ENCODE measurements around the gene PIPOX.

PIPOX gene

DNA sequence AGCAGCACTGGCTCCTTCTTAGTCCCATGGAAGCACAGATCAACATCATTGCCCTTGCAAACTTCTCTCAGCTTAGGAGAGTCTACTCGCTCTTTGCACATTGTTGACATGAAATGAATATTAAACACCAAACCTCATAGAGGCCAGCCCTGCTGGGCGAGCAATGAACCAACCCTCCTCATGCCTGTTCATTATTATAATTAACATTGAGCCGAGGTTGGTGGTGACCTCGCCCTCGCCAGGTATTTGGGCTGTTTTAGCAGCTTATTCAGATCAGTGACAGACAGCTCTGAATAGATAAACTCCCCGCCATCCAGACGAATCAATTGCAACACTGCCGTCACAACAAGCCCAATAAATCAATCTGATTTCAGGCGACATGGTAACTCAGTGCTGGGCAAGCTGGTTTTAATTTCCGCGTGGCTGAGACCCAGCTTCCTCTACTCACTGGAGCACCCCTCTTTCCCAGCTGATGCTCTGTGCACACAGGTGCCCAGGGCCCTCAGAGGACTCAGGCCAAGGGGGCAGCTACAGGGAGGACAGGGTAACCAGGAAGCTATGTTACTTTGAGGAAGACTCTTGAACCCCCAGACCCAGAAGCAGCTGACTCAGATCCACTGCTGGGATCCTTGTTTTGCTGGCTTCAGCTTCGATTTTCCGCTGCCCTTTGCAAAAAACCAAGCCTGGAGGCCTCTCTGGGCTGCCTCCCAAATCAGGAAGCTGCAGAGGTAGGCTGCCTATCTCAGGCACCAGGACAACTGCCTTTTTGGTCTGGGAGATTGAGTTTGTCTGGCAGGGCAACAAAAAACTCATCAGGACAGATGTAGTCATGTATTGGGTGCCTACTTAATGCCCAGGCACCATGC lies 26.4 kb upstream of the PIPOX start:
- Histone ChIP-seq H3K9me2 (replicated peaks; ENCODE audit: control insufficient read depth, low read length) (no peaks in the 10 kb centered on the region), H3K4me2 (ENCODE audit: low read length) (no peak overlapping the region), H3K4me3 (ENCODE audit: low read length) (no peak overlapping the region), H3K36me3 (ENCODE audit: control insufficient read depth, low read length) (no peaks in the 10 kb centered on the region), H3F3A (ENCODE audit: control insufficient read depth, insufficient read depth) (no peaks in the 10 kb centered on the region), H3K4me1 (ENCODE audit: control insufficient read depth, low read length) (peaks cover 16% of the 10 kb centered on the region), H3K79me2 (ENCODE audit: control insufficient read depth, low read length) (no peaks in the 10 kb centered on the region), H3K27ac (ENCODE audit: low read depth, low read length) (no peak overlapping the region), H3K27me3 (ENCODE audit: control insufficient read depth, low read length) (peaks cover 24% of the 10 kb centered on the region), H4K20me1 (ENCODE audit: control insufficient read depth, insufficient read depth, low read depth, low read length) (no peaks in the 10 kb centered on the region), H3K9me3 (ENCODE audit: control insufficient read depth, insufficient read depth, low read length) (no peaks in the 10 kb centered on the region)
- TF ChIP-seq, protein P1, sequence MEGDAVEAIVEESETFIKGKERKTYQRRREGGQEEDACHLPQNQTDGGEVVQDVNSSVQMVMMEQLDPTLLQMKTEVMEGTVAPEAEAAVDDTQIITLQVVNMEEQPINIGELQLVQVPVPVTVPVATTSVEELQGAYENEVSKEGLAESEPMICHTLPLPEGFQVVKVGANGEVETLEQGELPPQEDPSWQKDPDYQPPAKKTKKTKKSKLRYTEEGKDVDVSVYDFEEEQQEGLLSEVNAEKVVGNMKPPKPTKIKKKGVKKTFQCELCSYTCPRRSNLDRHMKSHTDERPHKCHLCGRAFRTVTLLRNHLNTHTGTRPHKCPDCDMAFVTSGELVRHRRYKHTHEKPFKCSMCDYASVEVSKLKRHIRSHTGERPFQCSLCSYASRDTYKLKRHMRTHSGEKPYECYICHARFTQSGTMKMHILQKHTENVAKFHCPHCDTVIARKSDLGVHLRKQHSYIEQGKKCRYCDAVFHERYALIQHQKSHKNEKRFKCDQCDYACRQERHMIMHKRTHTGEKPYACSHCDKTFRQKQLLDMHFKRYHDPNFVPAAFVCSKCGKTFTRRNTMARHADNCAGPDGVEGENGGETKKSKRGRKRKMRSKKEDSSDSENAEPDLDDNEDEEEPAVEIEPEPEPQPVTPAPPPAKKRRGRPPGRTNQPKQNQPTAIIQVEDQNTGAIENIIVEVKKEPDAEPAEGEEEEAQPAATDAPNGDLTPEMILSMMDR (IDR thresholded peaks at IDR 0.05; ENCODE audit: low read depth, low read length, poor library complexity, severe bottlenecking), result no peak
- no peak for TF ChIP-seq EZH2phosphoT487 (IDR thresholded peaks at IDR 0.05; ENCODE audit: borderline replicate concordance, low read length)

DNA sequence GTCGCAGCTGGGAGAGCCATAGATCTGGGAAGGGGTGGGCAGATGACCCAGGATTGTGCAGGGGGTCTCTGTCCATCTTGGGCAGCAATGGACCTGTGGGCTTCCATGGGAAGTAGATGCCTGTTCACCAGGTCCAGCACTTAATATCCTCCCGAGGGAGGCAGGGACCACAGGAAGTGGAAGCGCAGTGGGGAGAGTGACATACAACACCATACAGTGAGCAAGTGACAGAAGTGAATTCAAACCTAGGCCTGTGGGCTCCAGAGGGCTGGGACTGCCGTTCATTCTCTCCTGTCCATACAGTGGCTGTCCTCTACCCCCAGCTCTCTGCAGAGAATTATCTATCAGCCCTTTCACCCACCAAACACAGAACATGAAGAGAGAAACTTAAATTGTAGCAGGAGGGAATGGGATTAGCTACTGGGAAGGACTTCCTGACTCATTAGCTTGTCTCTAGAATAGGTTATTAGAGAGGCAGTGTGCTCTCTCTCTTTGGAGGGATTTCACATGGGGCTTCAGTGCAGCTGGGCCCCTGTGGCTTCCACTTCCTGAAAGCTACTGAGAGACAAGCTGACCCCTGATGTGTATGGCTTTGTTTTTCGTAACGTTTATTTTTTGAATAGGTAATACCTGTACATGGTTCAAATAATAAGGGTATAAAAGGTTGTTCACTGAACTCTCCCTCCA lies 24.0 kb upstream of the PIPOX start:
- Histone ChIP-seq H3K4me2 (ENCODE audit: low read length) (peak overlapping the region; percentile 64), H3K4me3 (ENCODE audit: low read length) (peak overlapping the region; percentile 48; the same call in 1 of the 2 replicates), H3K36me3 (ENCODE audit: control insufficient read depth, low read length) (no peaks in the 10 kb centered on the region), H3K27me3 (ENCODE audit: control insufficient read depth, low read length) (peaks cover 29% of the 10 kb centered on the region), H3F3A (ENCODE audit: control insufficient read depth, insufficient read depth) (no peaks in the 10 kb centered on the region), H3K27ac (ENCODE audit: low read depth, low read length) (no peak overlapping the region), H4K20me1 (ENCODE audit: control insufficient read depth, insufficient read depth, low read depth, low read length) (no peaks in the 10 kb centered on the region), H3K4me1 (ENCODE audit: control insufficient read depth, low read length) (peaks cover 16% of the 10 kb centered on the region), H3K9me3 (ENCODE audit: control insufficient read depth, insufficient read depth, low read length) (no peaks in the 10 kb centered on the region), H3K9me2 (replicated peaks; ENCODE audit: control insufficient read depth, low read length) (no peaks in the 10 kb centered on the region), H3K79me2 (ENCODE audit: control insufficient read depth, low read length) (no peaks in the 10 kb centered on the region)
- TF ChIP-seq, protein P1 (IDR thresholded peaks at IDR 0.05; ENCODE audit: low read depth, low read length, poor library complexity, severe bottlenecking), result no peak
- no peak for TF ChIP-seq EZH2phosphoT487 (IDR thresholded peaks at IDR 0.05; ENCODE audit: borderline replicate concordance, low read length)

DNA sequence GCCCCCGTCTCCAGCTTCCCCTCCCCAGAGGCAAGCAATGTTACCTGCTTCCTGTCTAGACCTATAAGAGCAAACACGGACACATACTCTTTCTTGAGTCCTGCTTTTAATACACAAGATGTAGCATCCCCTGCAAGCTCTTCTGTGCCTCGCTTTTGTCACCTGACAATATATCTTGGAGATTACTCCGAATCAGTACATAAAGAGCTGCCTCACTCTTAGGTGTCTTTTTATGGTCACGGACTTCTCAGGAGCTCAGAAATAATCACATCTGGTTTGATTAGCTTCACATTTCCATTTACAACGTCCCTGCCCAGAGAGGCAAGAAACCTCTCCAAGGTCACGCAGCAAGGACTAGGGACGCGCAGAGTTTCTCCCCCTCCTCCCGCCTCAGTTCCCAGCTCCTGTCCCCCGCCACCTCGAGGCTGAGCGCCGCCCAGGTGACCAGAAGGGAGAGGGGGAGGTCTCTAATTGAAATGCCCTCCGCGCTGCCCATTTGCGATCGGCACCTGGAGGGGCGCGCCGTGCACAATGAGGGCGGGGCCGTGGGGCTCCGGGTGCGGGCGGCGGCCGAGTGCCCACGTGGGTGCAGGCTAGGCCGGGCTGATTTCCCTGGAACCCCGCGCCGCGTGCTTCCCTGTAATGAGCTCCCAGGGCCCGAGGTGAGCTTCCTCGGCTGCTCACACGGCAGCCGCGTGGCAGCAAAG lies 23.3 kb upstream of the PIPOX start:
- no peaks in the 10 kb centered on the region for H3K36me3 ChIP-seq (ENCODE audit: control insufficient read depth, low read length)
- H3K9me3 ChIP-seq (ENCODE audit: control insufficient read depth, insufficient read depth, low read length), result no peaks in the 10 kb centered on the region
- TF ChIP-seq, protein P1 (IDR thresholded peaks at IDR 0.05; ENCODE audit: low read depth, low read length, poor library complexity, severe bottlenecking), result no peak
- TF ChIP-seq EZH2phosphoT487 (IDR thresholded peaks at IDR 0.05; ENCODE audit: borderline replicate concordance, low read length), result no peak
- peak overlapping the region; percentile 64 for H3K4me2 ChIP-seq (ENCODE audit: low read length)
- H3K4me3 ChIP-seq (ENCODE audit: low read length), result peak overlapping the region; percentile 48
- no peaks in the 10 kb centered on the region for H3K9me2 ChIP-seq (replicated peaks; ENCODE audit: control insufficient read depth, low read length)
- no peak overlapping the region for H3K27ac ChIP-seq (ENCODE audit: low read depth, low read length)
- H3K27me3 ChIP-seq (ENCODE audit: control insufficient read depth, low read length), result peaks cover 31% of the 10 kb centered on the region
- no peaks in the 10 kb centered on the region for H3K79me2 ChIP-seq (ENCODE audit: control insufficient read depth, low read length)
- no peaks in the 10 kb centered on the region for H4K20me1 ChIP-seq (ENCODE audit: control insufficient read depth, insufficient read depth, low read depth, low read length)
- no peaks in the 10 kb centered on the region for H3F3A ChIP-seq (ENCODE audit: control insufficient read depth, insufficient read depth)
- peaks cover 16% of the 10 kb centered on the region for H3K4me1 ChIP-seq (ENCODE audit: control insufficient read depth, low read length)

Measured in DOHH2 (cell line).